OCI-LY1 (cell line): ENCODE results near the gene SDCCAG8.

ENCODE experiments used
- CTCF ChIP-seq: fragments of 200-600 bp; sonication (generic), shearing (Covaris generic); IDR thresholded peaks from 2 replicates; pipeline ENCODE4 v1.5.1; 2017; ENCODE audit warnings: mild to moderate bottlenecking, antibody characterized with exemption, low read length, moderate library complexity, mixed read lengths
- EZH2 ChIP-seq: fragments of 200-600 bp; sonication (generic), shearing (Covaris generic); IDR thresholded peaks from 2 replicates; pipeline ENCODE4 v1.8.0; 2017; ENCODE audit warnings: borderline replicate concordance, mixed run types, mild to moderate bottlenecking, antibody characterized with exemption, low read length, moderate library complexity, mixed read lengths

DNA sequence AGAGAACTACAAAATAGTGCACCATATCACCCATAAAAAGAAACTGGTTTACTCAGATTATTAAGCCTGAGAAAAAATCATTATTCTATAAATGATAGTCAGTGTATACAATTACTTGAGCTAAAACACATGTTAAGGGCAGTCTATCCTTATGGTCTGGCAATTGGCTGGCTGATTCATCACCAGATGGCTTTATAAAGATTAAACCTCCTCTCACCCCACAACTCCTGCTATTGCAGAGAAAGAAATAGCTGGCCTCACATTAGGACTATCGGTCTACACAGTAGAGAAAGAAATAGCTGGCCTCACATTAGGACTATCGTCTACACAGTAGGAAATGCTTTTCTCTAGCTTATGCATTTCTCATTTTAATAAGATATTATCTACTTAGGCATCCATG is 21.9 kb upstream of the SDCCAG8 start:
- TF ChIP-seq CTCF (no peak), EZH2 (no peak)
